A549 (cell line): Measurements from ENCODE around the gene AXDND1. TPM values are rescaled to one million over a fixed set of nuclear protein-coding genes. Genes with fewer than 3 reads are reported as not detected.
A peak's percentile ranks its signal among the peaks of the same experiment; 100 is the strongest.

ENCODE experiments used
- ATAC-seq, 2 experiments: fragments of 200-7000 bp in 1 of 2; fragments of >200 bp in 1 of 2; cut with Nextera tagmentation in 1 of 2; cut with Tn5 transposase in 1 of 2; 3 replicates each; pipeline versions ENCODE4 v1.8.0 to v1.9.1; 2018 to 2020; ENCODE audit warnings: mild to moderate bottlenecking in 1 of 2, moderate library complexity in 1 of 2
- CTCF ChIA-PET: fragments of 300-600 bp; sonication (Branson Sonifier 250); formaldehyde crosslinking; extraction: SDS; loops from one replicate; lab custom pipeline; 2021; ENCODE audit warnings: antibody characterized with exemption, inconsistent platforms; lab: Yijun Ruan, JAX
- POLR2A ChIA-PET: fragments of 350-600 bp; formaldehyde crosslinking; extraction: SDS; loops from one replicate; lab custom pipeline; 2021; ENCODE audit warnings: antibody characterized with exemption, inconsistent platforms; lab: Yijun Ruan, JAX
- DNase-seq, 2 experiments: peaks; one replicate each; pipeline versions ENCODE4 v3.0.0 to v3.0.0-alpha.2; 2011 to 2016; ENCODE audit warnings: low read depth in 1 of 2, low spot score in 1 of 2
- FAIRE-seq: peaks from 2 replicates; lab custom pipeline; 2011; peaks lifted over from hg19 to GRCh38; lab: Jason Lieb, UNC
- H3K27ac ChIP-seq, 2 experiments: fragments of >200 bp; sonication (Bioruptor Twin); formaldehyde crosslinking; 3 replicates each; pipeline ENCODE4 v1.5.1; 2016 to 2017
- H3K4me1 ChIP-seq: fragments of >200 bp; sonication (Bioruptor Twin); formaldehyde crosslinking; 3 replicates; pipeline ENCODE4 v1.6.1; 2016
- H3K4me2 ChIP-seq: fragments of >200 bp; sonication (Bioruptor Twin); formaldehyde crosslinking; 3 replicates; pipeline ENCODE4 v1.6.1; 2016
- H3K4me3 ChIP-seq: fragments of >200 bp; sonication (Bioruptor Twin); formaldehyde crosslinking; 3 replicates; pipeline ENCODE4 v1.5.1; 2016
- H3K9me3 ChIP-seq: fragments of >200 bp; sonication (Bioruptor Twin); formaldehyde crosslinking; 3 replicates; pipeline ENCODE4 v1.6.1; 2016
- CBX8 ChIP-seq: fragments of 200-600 bp; sonication (generic); IDR thresholded peaks from 2 replicates; pipeline ENCODE4 v1.6.1; 2016
- CHD4 ChIP-seq: fragments of 200-600 bp; sonication (generic); IDR thresholded peaks from 2 replicates; pipeline ENCODE4 v1.6.1; 2016; ENCODE audit warnings: antibody characterized with exemption, mild to moderate bottlenecking, borderline replicate concordance
- E2F6 ChIP-seq: IDR thresholded peaks from 2 replicates; pipeline ENCODE4 v1.6.1; 2012; ENCODE audit warnings: low read depth, borderline replicate concordance
- ESRRA ChIP-seq: fragments of 150-350 bp; IDR thresholded peaks from 2 replicates; pipeline ENCODE4 v1.6.1; 2014; ENCODE audit warnings: mild to moderate bottlenecking, low read length, borderline replicate concordance
- HES2 ChIP-seq: fragments of >200 bp; sonication (Bioruptor Twin); formaldehyde crosslinking; IDR thresholded peaks from 2 replicates; pipeline ENCODE4 v1.6.1; 2016
- HMGXB4 ChIP-seq: fragments of 250-450 bp; sonication (Bioruptor Pico); IDR thresholded peaks from 2 replicates; pipeline ENCODE4 v1.5.0; 2021; ENCODE audit warnings: mild to moderate bottlenecking, moderate library complexity, borderline replicate concordance
- HOXA7 ChIP-seq: fragments of 250-450 bp; sonication (Bioruptor Pico); IDR thresholded peaks from 2 replicates; pipeline ENCODE4 v1.5.0; 2020; ENCODE audit warnings: mild to moderate bottlenecking, moderate library complexity
- MAFK ChIP-seq: fragments of 450-650 bp; IDR thresholded peaks from 2 replicates; pipeline ENCODE4 v1.6.1; 2014; ENCODE audit not compliant: partially characterized antibody
- MAZ ChIP-seq: fragments of 150-350 bp; IDR thresholded peaks from 2 replicates; pipeline ENCODE4 v1.6.1; 2014; ENCODE audit warnings: antibody characterized with exemption, low read depth, low read length, borderline replicate concordance
- NR3C1 ChIP-seq: fragments of >200 bp; sonication (Bioruptor Twin); formaldehyde crosslinking; IDR thresholded peaks from 3 replicates; pipeline ENCODE4 v1.6.1; 2017
- PHF8 ChIP-seq: fragments of 200-600 bp; sonication (generic); IDR thresholded peaks from 2 replicates; pipeline ENCODE4 v1.6.1; 2016; ENCODE audit warnings: low read depth, mild to moderate bottlenecking, antibody characterized with exemption, moderate library complexity, borderline replicate concordance
- POLR2AphosphoS2 ChIP-seq: conservative IDR thresholded peaks from 2 replicates; pipeline ENCODE4 v1.6.1; 2012; ENCODE audit warnings: low read length, improper control_type of control experiment, inconsistent platforms
- RAD21 ChIP-seq, 2 experiments: fragments of >200 bp in 1 of 2; sonication (Bioruptor Twin) in 1 of 2; formaldehyde crosslinking in 1 of 2; IDR thresholded peaks in 1 of 2; conservative IDR thresholded peaks in 1 of 2; 2 replicates in 1 of 2; 3 replicates in 1 of 2; pipeline ENCODE4 v1.6.1; 2012 to 2018; ENCODE audit warnings: inconsistent platforms in 1 of 2
- RARB ChIP-seq: fragments of 250-450 bp; sonication (Bioruptor Pico); IDR thresholded peaks from 2 replicates; pipeline ENCODE4 v1.8.0; 2021; ENCODE audit warnings: mild to moderate bottlenecking, moderate library complexity
- RFX5 ChIP-seq: fragments of 450-650 bp; IDR thresholded peaks from 2 replicates; pipeline ENCODE4 v1.7.1; 2014; ENCODE audit warnings: antibody characterized with exemption, mild to moderate bottlenecking, moderate library complexity
- RNF2 ChIP-seq: fragments of 200-600 bp; sonication (generic); IDR thresholded peaks from 2 replicates; pipeline ENCODE4 v1.6.1; 2016; ENCODE audit warnings: low read depth, mild to moderate bottlenecking, antibody characterized with exemption, moderate library complexity, borderline replicate concordance
- SMC3 ChIP-seq: fragments of >200 bp; sonication (Bioruptor Twin); formaldehyde crosslinking; IDR thresholded peaks from 3 replicates; pipeline ENCODE4 v1.6.1; 2018; ENCODE audit warnings: inconsistent platforms
- SREBF2 ChIP-seq: fragments of 450-650 bp; IDR thresholded peaks from 2 replicates; pipeline ENCODE4 v1.6.1; 2014; ENCODE audit warnings: mild to moderate bottlenecking, moderate library complexity
- TP53 ChIP-seq: fragments of 250-450 bp; sonication (Bioruptor Pico); IDR thresholded peaks from 2 replicates; pipeline ENCODE4 v1.5.0; 2021; ENCODE audit warnings: mild to moderate bottlenecking, moderate library complexity
- ZFP36 ChIP-seq: fragments of 450-650 bp; IDR thresholded peaks from 2 replicates; pipeline ENCODE4 v1.6.1; 2014; ENCODE audit warnings: borderline replicate concordance; ENCODE audit not compliant: partially characterized antibody
- ZSCAN20 ChIP-seq: fragments of 250-450 bp; sonication (Bioruptor Pico); IDR thresholded peaks from 2 replicates; pipeline ENCODE4 v1.8.0; 2022; ENCODE audit warnings: mild to moderate bottlenecking, moderate library complexity
- WGBS: methylation state at CpG from one replicate; pipeline ENCODE4 v1.1.6; 2017; ENCODE audit errors: missing lambda C conversion rate; 5-methylcytosine and 5-hydroxymethylcytosine counted together
- polyA plus RNA-seq, 4 experiments: library from polyadenylated mRNA; depleted of rRNA in 3 of 4; stranded (reverse); fragments of >200 nt; fragmentation: RNase III in 1 of 4; extraction: RNeasy Plus Mini Kit Qiagen cat#74134 plus additional on column Dnase treatment in 1 of 4; gene quantifications; 2 replicates in 3 of 4; 3 replicates in 1 of 4; pipeline ENCODE4 v1.2.3, GENCODE V29; 2011 to 2017
- TF ChIP-seq, protein P1 (sequence below): fragments of >200 bp; sonication (Bioruptor Twin); formaldehyde crosslinking; IDR thresholded peaks from 3 replicates; pipeline ENCODE4 v1.5.1; 2016

Gene AXDND1
- polyA plus RNA-seq, 2 of the 4 experiments (the other 2 are of a cell fraction), result 0.30 to 0.71 TPM

- Histone ChIP-seq H3K4me1 (no peaks in the 10 kb centered on the region), H3K4me2 (no peak within 1 kb of the TSS), H3K27ac (no peak within 1 kb of the TSS), H3K4me3 (no peak within 1 kb of the TSS), H3K9me3 (no peaks in the 10 kb centered on the region)
- DNase-seq, result no peak
- no peak for FAIRE-seq
- POLR2A ChIA-PET, result no interaction called here
- ATAC-seq, result peak in 1 of 2 experiments; percentile 10; a peak in 1 of 6 replicates
- 60% methylated on average over 37 of the region's 77 CpGs for WGBS
- TF ChIP-seq ZFP36 (no peak), HES2 (no peak), ESRRA (no peak), PHF8 (no peak)
- CTCF ChIA-PET, result no interaction called here
Observed at GRCh38 chr1:179575497-179576314, 209.9 kb downstream of the AXDND1 start, which contains the start of gene NPHS2. NPHS2 (minus strand) TSS chr1:179575948; CDS start chr1:179575864, 84 bp downstream.

DNA sequence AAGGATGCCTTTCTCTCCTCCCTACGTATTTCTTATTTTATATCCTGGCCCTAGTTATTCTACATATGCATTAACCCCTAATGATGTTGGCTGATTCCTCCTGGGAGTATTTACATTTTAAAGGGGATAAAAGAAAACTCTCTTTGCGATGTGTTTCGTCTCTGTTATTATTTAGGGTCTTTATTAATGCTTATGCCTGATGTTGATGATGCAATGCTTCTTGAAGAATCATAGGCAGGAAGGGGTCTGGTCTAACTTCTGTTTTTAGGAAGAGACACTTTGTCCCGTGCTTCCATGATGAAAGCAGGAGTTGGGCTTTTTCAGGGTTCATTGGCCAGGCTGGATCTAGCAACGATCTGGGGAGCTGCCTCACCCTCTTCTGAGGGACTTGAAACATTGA, 210.7 kb downstream of the AXDND1 start:
- no peak for TF ChIP-seq MAFK
- TF ChIP-seq RAD21 (conservative IDR thresholded peaks at IDR 0.05 in 1 of 2, IDR thresholded peaks at IDR 0.05 in 1 of 2), result no peak
- no peak for TF ChIP-seq HMGXB4
- TF ChIP-seq HOXA7 (CRISPR knock-in tag), result no peak
- TF ChIP-seq SREBF2, result no peak
- no peak for TF ChIP-seq NR3C1
- no peak for TF ChIP-seq TP53
- no peak for TF ChIP-seq CHD4
- TF ChIP-seq ESRRA, result no peak
- TF ChIP-seq E2F6, result no peak
- TF ChIP-seq, protein P1, sequence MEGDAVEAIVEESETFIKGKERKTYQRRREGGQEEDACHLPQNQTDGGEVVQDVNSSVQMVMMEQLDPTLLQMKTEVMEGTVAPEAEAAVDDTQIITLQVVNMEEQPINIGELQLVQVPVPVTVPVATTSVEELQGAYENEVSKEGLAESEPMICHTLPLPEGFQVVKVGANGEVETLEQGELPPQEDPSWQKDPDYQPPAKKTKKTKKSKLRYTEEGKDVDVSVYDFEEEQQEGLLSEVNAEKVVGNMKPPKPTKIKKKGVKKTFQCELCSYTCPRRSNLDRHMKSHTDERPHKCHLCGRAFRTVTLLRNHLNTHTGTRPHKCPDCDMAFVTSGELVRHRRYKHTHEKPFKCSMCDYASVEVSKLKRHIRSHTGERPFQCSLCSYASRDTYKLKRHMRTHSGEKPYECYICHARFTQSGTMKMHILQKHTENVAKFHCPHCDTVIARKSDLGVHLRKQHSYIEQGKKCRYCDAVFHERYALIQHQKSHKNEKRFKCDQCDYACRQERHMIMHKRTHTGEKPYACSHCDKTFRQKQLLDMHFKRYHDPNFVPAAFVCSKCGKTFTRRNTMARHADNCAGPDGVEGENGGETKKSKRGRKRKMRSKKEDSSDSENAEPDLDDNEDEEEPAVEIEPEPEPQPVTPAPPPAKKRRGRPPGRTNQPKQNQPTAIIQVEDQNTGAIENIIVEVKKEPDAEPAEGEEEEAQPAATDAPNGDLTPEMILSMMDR, result no peak
- TF ChIP-seq SMC3, result no peak
- Histone ChIP-seq H3K4me2 (no peak overlapping the region), H3K9me3 (no peaks in the 10 kb centered on the region), H3K4me1 (no peaks in the 10 kb centered on the region), H3K4me3 (no peak overlapping the region), H3K27ac (no peak overlapping the region)
- ATAC-seq (no peak), FAIRE-seq (no peak), DNase-seq (no peak)
- ChIA-PET CTCF (interaction anchor here (1.5 kb wide), 1 partner anchor 10 kb away, joined by 5 read pairs; no protein-coding TSS in a partner anchor), POLR2A (no interaction called here)
- WGBS, result 25% methylated on average over 5 of the region's 5 CpGs

DNA sequence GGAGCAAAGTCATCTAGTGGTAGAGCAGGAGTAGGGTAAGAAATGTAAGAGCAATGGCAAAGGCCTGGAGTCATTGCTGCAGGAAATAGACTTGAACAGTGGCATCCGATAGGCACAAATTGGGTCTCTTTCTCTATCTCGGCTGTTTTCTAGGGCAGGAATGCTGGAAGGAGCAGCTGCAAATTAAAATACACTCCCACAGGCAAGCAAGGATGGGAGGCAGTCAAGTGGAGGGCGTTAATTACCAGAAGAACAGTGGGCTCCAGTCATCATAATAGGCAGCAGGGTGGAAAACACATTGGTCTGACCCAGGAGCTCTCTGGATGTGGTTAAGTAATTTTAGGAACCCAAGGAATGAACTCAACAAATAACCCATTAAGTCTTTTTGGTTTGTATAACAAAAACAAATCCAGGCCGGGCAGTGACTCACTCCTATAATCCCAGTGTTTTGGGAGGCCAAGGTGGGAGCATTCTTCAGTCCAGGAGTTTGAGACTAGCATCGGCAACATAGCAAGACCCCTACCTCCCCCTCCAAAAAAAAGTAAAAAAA, 218.1 kb downstream of the AXDND1 start:
- no peak overlapping the region for H3K4me3 ChIP-seq
- TF ChIP-seq RARB (CRISPR knock-in tag), result no peak
- TF ChIP-seq POLR2AphosphoS2, result no peak
- TF ChIP-seq RNF2, result no peak
- TF ChIP-seq ZSCAN20 (CRISPR knock-in tag), result no peak
- TF ChIP-seq RFX5, result no peak
- TF ChIP-seq MAZ, result no peak
- no peak for TF ChIP-seq CBX8
- TF ChIP-seq, all 56 proteins: peak for 0
- ChIA-PET CTCF (interaction anchor here (0.7 to 4.2 kb wide), 3 partner anchors 15 to 226 kb away, joined by 3 to 24 read pairs (median 3); no protein-coding TSS in a partner anchor), POLR2A (no interaction called here)
- ATAC-seq (no peak), FAIRE-seq (no peak), DNase-seq (no peak)
- no peaks in the 10 kb centered on the region for H3K4me1 ChIP-seq
- H3K27ac ChIP-seq, result no peak overlapping the region
- no peak overlapping the region for H3K4me2 ChIP-seq
- 41% methylated on average over 5 of the region's 5 CpGs for WGBS
- no peaks in the 10 kb centered on the region for H3K9me3 ChIP-seq
